ENCODE measurements around the gene OR4S1.
"Not testable (repeated sequence)": the region's sequence is repeated elsewhere in the genome, so short reads cannot be mapped to it uniquely, and the experiment has no call there.

Gene OR4S1

GRCh38 chr11:48305923-48306322, at the start of gene OR4S1:
OR4S1 (plus strand) TSS chr11:48306223; CDS start chr11:48306223, 0 bp downstream.
- no peak for DNase-seq

- no peak for DNase-seq
Measured at GRCh38 chr11:48261600-48261999, 44.4 kb upstream of the OR4S1 start.

- no peak for DNase-seq
Measured at GRCh38 chr11:48263423-48263911, 42.6 kb upstream of the OR4S1 start, which contains the start of gene OR4X1. OR4X1 (plus strand) TSS chr11:48263861; CDS start chr11:48263861, 0 bp downstream.

- no peak for DNase-seq
Measured at GRCh38 chr11:48270621-48271020, 35.4 kb upstream of the OR4S1 start.

GRCh38 chr11:48272606-48273005, 33.4 kb upstream of the OR4S1 start:
- DNase-seq, result no peak

GRCh38 chr11:48307760-48308386, 1.9 kb downstream of the OR4S1 start:
- DNase-seq, result no peak

- DNase-seq, result not testable (repeated sequence)
Measured at GRCh38 chr11:48313590-48313989, 7.6 kb downstream of the OR4S1 start.

GRCh38 chr11:48319813-48320212, 13.8 kb downstream of the OR4S1 start:
- DNase-seq, result not testable (repeated sequence)

- not testable (repeated sequence) for DNase-seq
Measured at GRCh38 chr11:48324620-48325019, 18.6 kb downstream of the OR4S1 start, which contains the start of gene OR4C3. OR4C3 (plus strand) TSS chr11:48324920; CDS start chr11:48325022, 102 bp downstream.

- DNase-seq, result no peak
Measured at GRCh38 chr11:48341466-48341865, 35.4 kb downstream of the OR4S1 start.

- DNase-seq, result not testable (repeated sequence)
Measured at GRCh38 chr11:48342505-48342904, 36.5 kb downstream of the OR4S1 start.

- DNase-seq, result not testable (repeated sequence)
Measured at GRCh38 chr11:48346286-48346685, 40.3 kb downstream of the OR4S1 start.

GRCh38 chr11:48354013-48354412, 48.0 kb downstream of the OR4S1 start:
- DNase-seq, result no peak

GRCh38 chr11:48354677-48355076, 48.7 kb downstream of the OR4S1 start:
- DNase-seq, result no peak
